HepG2 (cell line): Measurements from ENCODE around the gene ARAP1. TPM values are rescaled to one million over a fixed set of nuclear protein-coding genes. Genes with fewer than 3 reads are reported as not detected.
A peak's percentile ranks its signal among the peaks of the same experiment; 100 is the strongest.

Experiments used
- ARNT ChIP-seq: fragments of 450-650 bp; IDR thresholded peaks from 2 replicates; pipeline ENCODE4 v1.6.1; 2017
- ARNTL ChIP-seq: sonication (generic); formaldehyde crosslinking; IDR thresholded peaks from 2 replicates; pipeline ENCODE4 v1.4.0; 2020; ENCODE audit warnings: mild to moderate bottlenecking, missing genetic modification reagents
- ATF2 ChIP-seq: sonication (generic); formaldehyde crosslinking; IDR thresholded peaks from 2 replicates; pipeline ENCODE4 v1.4.0; 2020; ENCODE audit warnings: missing genetic modification reagents
- CENPX ChIP-seq: sonication (generic); formaldehyde crosslinking; IDR thresholded peaks from 2 replicates; pipeline ENCODE4 v1.9.0; 2021; ENCODE audit warnings: mild to moderate bottlenecking, missing genetic modification reagents, moderate library complexity
- GPN1 ChIP-seq: sonication (generic); formaldehyde crosslinking; IDR thresholded peaks from 2 replicates; pipeline ENCODE4 v1.5.1; 2020; ENCODE audit warnings: missing genetic modification reagents, borderline replicate concordance
- HDAC2 ChIP-seq: sonication (generic); formaldehyde crosslinking; IDR thresholded peaks from 2 replicates; pipeline ENCODE4 v1.4.0; 2020; ENCODE audit warnings: missing genetic modification reagents
- HMG20B ChIP-seq: conservative IDR thresholded peaks from 2 replicates; pipeline ENCODE4 v1.6.1; 2016; ENCODE audit warnings: missing genetic modification reagents, missing compliant biosample characterization
- KDM5B ChIP-seq: sonication (generic); formaldehyde crosslinking; IDR thresholded peaks from 2 replicates; pipeline ENCODE4 v1.4.0; 2020; ENCODE audit warnings: missing genetic modification reagents, mild to moderate bottlenecking, borderline replicate concordance
- MBD4 ChIP-seq: IDR thresholded peaks from 2 replicates; pipeline ENCODE4 v1.6.1; 2012; ENCODE audit warnings: low read length, inconsistent platforms, borderline replicate concordance
- MEF2D ChIP-seq: sonication (generic); formaldehyde crosslinking; IDR thresholded peaks from 2 replicates; pipeline ENCODE4 v1.5.1; 2020; ENCODE audit warnings: mild to moderate bottlenecking, missing genetic modification reagents
- MIER3 ChIP-seq: IDR thresholded peaks from 2 replicates; pipeline ENCODE4 v1.6.1; 2016; ENCODE audit warnings: missing compliant biosample characterization, borderline replicate concordance
- NR0B2 ChIP-seq: sonication (generic); formaldehyde crosslinking; IDR thresholded peaks from 2 replicates; pipeline ENCODE4 v1.4.0; 2020; ENCODE audit warnings: mild to moderate bottlenecking, missing genetic modification reagents
- NR2F6 ChIP-seq, 2 experiments: IDR thresholded peaks; 2 replicates each; pipeline ENCODE4 v1.6.1; 2016; ENCODE audit warnings: antibody characterized with exemption in 1 of 2, mild to moderate bottlenecking in 1 of 2
- RBM39 ChIP-seq: fragments of 200-400 bp; formaldehyde crosslinking; IDR thresholded peaks from one replicate; pipeline ENCODE4 v1.6.1; 2018; ENCODE audit warnings: antibody characterized with exemption, mild to moderate bottlenecking, low read depth, low read length; ENCODE audit not compliant: poor library complexity, severe bottlenecking
- RXRA ChIP-seq: sonication (generic); formaldehyde crosslinking; IDR thresholded peaks from 2 replicates; pipeline ENCODE4 v1.5.1; 2020; ENCODE audit warnings: missing genetic modification reagents
- SAP130 ChIP-seq: IDR thresholded peaks from 2 replicates; pipeline ENCODE4 v1.6.1; 2016; ENCODE audit warnings: low read depth
- SIX4 ChIP-seq: sonication (generic); formaldehyde crosslinking; IDR thresholded peaks from 2 replicates; pipeline ENCODE4 v1.4.0; 2020; ENCODE audit warnings: missing genetic modification reagents
- SKI ChIP-seq: fragments of 450-650 bp; IDR thresholded peaks from one replicate; pipeline ENCODE4 v1.6.1; 2018; ENCODE audit warnings: mild to moderate bottlenecking; ENCODE audit not compliant: partially characterized antibody
- SNAPC5 ChIP-seq: sonication (generic); formaldehyde crosslinking; IDR thresholded peaks from 2 replicates; pipeline ENCODE4 v1.8.1; 2023; ENCODE audit warnings: mild to moderate bottlenecking, missing genetic modification reagents, borderline replicate concordance
- SRF ChIP-seq: IDR thresholded peaks from 2 replicates; pipeline ENCODE4 v1.6.1; 2011; ENCODE audit warnings: mild to moderate bottlenecking, low read depth, low read length, moderate library complexity
- TAF1 ChIP-seq: sonication (generic); formaldehyde crosslinking; IDR thresholded peaks from 2 replicates; pipeline ENCODE4 v1.4.0; 2020; ENCODE audit warnings: missing genetic modification reagents
- U2AF1 ChIP-seq: fragments of 200-400 bp; formaldehyde crosslinking; optimal IDR thresholded peaks from 2 replicates; pipeline ENCODE3; 2017; ENCODE audit warnings: mild to moderate bottlenecking, low read depth, low read length
- ZFP91 ChIP-seq: sonication (generic); formaldehyde crosslinking; IDR thresholded peaks from 2 replicates; pipeline ENCODE4 v1.9.0; 2022; ENCODE audit warnings: missing genetic modification reagents, mild to moderate bottlenecking, borderline replicate concordance
- ZNF101 ChIP-seq: sonication (generic); formaldehyde crosslinking; IDR thresholded peaks from 2 replicates; pipeline ENCODE4 v1.4.0; 2020; ENCODE audit warnings: mild to moderate bottlenecking, low read depth, missing genetic modification reagents, borderline replicate concordance
- ZNF143 ChIP-seq: sonication (generic); formaldehyde crosslinking; IDR thresholded peaks from 2 replicates; pipeline ENCODE4 v1.4.0; 2020; ENCODE audit warnings: missing genetic modification reagents
- ZNF354B ChIP-seq: sonication (generic); formaldehyde crosslinking; IDR thresholded peaks from 2 replicates; pipeline ENCODE4 v1.8.0; 2022; ENCODE audit warnings: mild to moderate bottlenecking, missing genetic modification reagents
- ZNF530 ChIP-seq: sonication (generic); formaldehyde crosslinking; IDR thresholded peaks from 2 replicates; pipeline ENCODE4 v1.5.0; 2020; ENCODE audit warnings: low read depth, mild to moderate bottlenecking, missing genetic modification reagents
- ZNF546 ChIP-seq: sonication (generic); formaldehyde crosslinking; conservative IDR thresholded peaks from 2 replicates; pipeline ENCODE4 v1.8.1; 2023; ENCODE audit warnings: mild to moderate bottlenecking, missing genetic modification reagents
- ZNF550 ChIP-seq: sonication (generic); formaldehyde crosslinking; IDR thresholded peaks from 2 replicates; pipeline ENCODE4 v1.4.0; 2020; ENCODE audit warnings: mild to moderate bottlenecking, missing genetic modification reagents, borderline replicate concordance
- ZNF572 ChIP-seq: sonication (generic); formaldehyde crosslinking; IDR thresholded peaks from 2 replicates; pipeline ENCODE4 v1.5.1; 2020; ENCODE audit warnings: mild to moderate bottlenecking, missing genetic modification reagents
- ZNF83 ChIP-seq: sonication (generic); formaldehyde crosslinking; IDR thresholded peaks from 2 replicates; pipeline ENCODE4 v1.4.0; 2020; ENCODE audit warnings: missing genetic modification reagents, mild to moderate bottlenecking, borderline replicate concordance
- polyA plus RNA-seq, 8 experiments: library from polyadenylated mRNA; depleted of rRNA in 3 of 8; stranded (reverse) in 7 of 8; unstranded in 1 of 8; fragments of >200 nt; fragmentation: Illumina TruSeq in 4 of 8; extraction: Trizol in 4 of 8; gene quantifications; 2 replicates each; pipeline versions ENCODE4 v1.2.1 to v1.2.3, GENCODE V29; 2011 to 2016; ENCODE audit warnings: low read depth in 4 of 8, missing spikeins in 1 of 8, mixed read lengths in 1 of 8; ENCODE audit not compliant: insufficient read depth in 1 of 8
- total RNA-seq, 5 experiments: library from RNA; depleted of rRNA; stranded (reverse); fragments of >200 nt; fragmentation: Illumina TruSeq; extraction: Trizol; gene quantifications; 2 replicates each; pipeline ENCODE4 v1.2.3, GENCODE V29; 2016; ENCODE audit warnings: low read depth in 1 of 5

ARAP1 gene
- total and polyA plus RNA-seq, 2 of the 13 experiments (the other 11 are each of a cell fraction or from before 2014, with no cell fraction given): 43.2 to 55.5 TPM

GRCh38 chr11:72750086-72750485 lies 2.1 kb downstream of the ARAP1 start (continued):
- TF ChIP-seq ZNF546 (CRISPR knock-in tag): 0 out of 2 replicates have a peak, but pooled peaks have one; percentile 7
- peak; percentile 44; the same call in 1 of the 2 replicates for TF ChIP-seq TAF1 (CRISPR knock-in tag)
- TF ChIP-seq ZFP91 (CRISPR knock-in tag): peak; percentile 17; the same call in 1 of the 2 replicates
- no peak for TF ChIP-seq ATF2 (CRISPR knock-in tag)
- TF ChIP-seq ARNT: no peak
- TF ChIP-seq NR0B2: 0 out of 2 replicates have a peak, but pooled peaks have one; percentile 30
- no peak for TF ChIP-seq SKI
- TF ChIP-seq U2AF1: peak; percentile 11
- TF ChIP-seq KDM5B (CRISPR knock-in tag): peak; percentile 37; the same call in 1 of the 2 replicates
- TF ChIP-seq ZNF572 (CRISPR knock-in tag): no peak
- no peak for TF ChIP-seq CENPX (CRISPR knock-in tag)
- TF ChIP-seq ARNTL (CRISPR knock-in tag): 0 out of 2 replicates have a peak, but pooled peaks have one; percentile 24
- TF ChIP-seq RXRA (CRISPR knock-in tag): peak; percentile 74
- no peak for TF ChIP-seq SRF
- TF ChIP-seq MBD4: no peak
- TF ChIP-seq SAP130: peak; percentile 59
- no peak for TF ChIP-seq MEF2D
- no peak for TF ChIP-seq ZNF83
- TF ChIP-seq HDAC2: peak; percentile 58
- no peak for TF ChIP-seq GPN1
- TF ChIP-seq MIER3: no peak
- peak; percentile 61 for TF ChIP-seq NR2F6 (IDR thresholded peaks at IDR 0.05)
- peak; percentile 78; the same call in 1 of the 2 replicates for TF ChIP-seq NR2F6 (CRISPR knock-in tag; IDR thresholded peaks at IDR 0.05)
- TF ChIP-seq SNAPC5: no peak
- TF ChIP-seq RBM39: peak; percentile 55
- no peak for TF ChIP-seq ZNF143 (CRISPR knock-in tag)
- no peak for TF ChIP-seq ZNF530 (CRISPR knock-in tag)
- no peak for TF ChIP-seq ZNF550
- no peak for TF ChIP-seq ZNF101 (CRISPR knock-in tag)
- no peak for TF ChIP-seq ZNF354B (CRISPR knock-in tag)
- TF ChIP-seq HMG20B (CRISPR knock-in tag): 0 out of 2 replicates have a peak, but pooled peaks have one; percentile 17
- no peak for TF ChIP-seq SIX4 (CRISPR knock-in tag)
